ENCODE measurements around the gene FEM1B.

The FEM1B gene

DNA sequence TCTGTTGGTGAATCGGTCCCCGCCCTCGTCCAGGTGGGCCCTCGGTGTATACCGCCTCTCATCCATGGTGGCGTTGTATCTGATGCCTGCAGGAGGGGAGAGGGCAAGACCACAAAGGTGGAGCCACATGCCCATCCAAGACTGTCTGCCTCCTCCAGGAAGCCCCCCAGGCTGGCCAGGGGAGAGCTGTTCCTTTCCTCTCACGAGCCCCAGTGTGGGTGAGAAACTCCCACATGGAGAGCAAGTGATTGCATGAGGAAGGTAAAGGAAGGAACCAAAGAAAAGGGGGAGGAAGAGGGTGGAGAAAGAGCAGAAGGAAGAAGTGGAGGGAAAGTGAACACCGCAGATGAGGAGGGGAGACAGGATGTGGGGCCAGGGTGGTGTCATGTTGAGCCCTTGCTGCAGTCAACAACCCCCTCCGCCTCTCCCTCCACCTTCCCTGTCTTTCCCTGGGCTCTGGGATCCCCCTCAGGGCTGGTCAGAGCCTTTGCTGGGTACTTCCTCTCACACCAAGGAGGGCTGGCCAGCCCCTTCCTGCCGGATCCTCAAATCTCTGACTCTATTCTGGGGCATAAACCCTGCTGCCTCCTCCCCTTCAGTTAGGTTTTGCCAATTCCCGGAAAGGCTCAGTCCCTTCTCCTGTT, 49.3 kb downstream of the FEM1B start:
- DNase-seq = no peak

DNA sequence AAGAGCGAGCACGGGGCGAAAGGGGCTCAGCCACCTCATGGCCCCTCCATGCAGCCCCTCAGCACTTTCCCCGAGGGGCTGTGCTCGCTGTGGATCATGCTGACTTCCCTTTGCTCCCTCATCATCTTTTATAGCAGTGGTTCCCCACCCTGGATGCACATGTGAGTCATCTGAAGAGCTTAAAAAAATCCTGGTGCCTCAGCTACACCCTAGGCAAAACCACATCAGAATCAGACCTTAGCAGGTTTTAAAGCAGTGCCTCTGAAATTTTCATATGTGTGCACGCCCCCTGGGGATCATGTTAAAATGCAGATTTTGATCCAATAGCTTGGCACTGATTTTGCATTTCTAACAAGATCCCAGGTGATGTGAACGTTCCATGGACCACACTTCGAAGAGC, 50.9 kb downstream of the FEM1B start:
- peak; percentile 48 for DNase-seq

DNA sequence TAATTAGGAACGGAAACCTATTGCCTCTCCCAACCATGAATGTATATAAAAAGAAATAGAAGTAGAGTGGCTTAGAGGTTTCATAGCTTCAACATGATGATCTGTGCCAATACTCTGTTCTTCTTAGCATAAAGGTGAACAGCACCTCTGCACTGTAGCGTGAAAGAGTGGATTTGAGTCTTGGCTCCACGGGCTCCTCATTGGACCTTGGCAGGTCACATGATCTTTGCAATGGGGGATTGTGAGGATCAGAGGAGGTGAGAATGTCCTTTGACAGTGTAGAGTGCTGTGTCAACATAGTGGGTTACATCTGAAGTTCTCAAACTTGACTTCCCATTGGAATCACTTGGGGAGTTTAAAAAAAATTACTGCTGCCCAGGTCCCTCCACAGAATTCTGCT, 51.4 kb downstream of the FEM1B start:
- DNase-seq = no peak

DNA sequence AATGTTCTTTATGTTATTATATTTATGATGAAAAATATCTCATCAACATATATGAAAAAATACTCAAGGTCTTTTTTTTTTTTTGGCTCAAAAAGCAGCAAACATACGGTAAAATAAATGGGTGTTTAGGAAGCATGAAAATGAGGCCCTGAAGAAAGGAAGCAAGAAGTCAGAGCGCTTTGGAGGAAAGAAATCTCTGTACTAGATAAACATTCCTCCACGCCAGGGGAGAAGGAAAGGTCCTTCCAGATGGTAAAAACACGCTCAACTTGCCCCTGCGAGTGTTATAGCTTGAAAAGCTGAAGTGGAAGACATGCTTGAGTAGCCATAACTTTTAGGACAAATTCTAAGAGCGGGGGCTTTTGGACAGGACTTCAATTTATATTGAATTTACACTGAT, 52.9 kb downstream of the FEM1B start:
- no peak for DNase-seq

DNA sequence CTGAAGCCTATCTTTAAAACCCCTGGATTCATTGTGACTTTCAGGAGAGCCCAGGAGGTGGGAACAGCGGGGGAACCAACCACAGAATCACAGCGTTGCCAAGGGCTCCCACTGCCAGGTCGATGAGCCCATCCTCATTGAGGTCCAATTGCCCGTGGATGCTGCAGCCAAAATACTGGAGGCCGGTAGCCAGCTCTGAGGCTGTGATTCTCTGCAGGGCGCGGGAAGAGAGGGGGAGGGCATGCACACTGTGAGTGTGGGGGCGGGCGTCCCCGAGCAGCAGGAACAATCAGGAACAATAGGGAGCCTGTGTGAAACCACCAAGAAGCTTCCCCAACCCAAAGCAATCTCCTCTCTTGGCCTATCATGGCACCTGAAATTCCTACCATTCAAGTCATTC, 53.4 kb downstream of the FEM1B start:
- DNase-seq = no peak

DNA sequence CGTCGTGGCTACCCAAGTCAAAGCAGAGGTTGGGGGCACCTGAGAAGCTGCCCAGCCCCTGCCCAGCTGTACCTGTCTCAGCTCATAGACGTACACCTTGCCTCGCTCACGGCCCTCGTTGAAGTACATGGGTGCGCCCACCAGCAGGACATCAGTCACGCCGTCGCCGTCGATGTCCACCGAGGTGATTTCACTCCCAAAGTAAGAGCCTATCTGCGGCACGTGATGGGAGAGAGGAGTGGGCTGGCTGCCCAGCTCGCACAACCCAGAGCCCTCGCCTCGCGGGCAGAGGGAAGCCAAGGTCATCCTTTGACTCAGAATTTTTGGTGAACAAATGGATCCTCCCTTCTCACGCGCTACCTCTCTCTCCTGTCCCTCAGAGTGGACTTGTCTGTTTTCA, 54.7 kb downstream of the FEM1B start:
- DNase-seq = no peak

DNA sequence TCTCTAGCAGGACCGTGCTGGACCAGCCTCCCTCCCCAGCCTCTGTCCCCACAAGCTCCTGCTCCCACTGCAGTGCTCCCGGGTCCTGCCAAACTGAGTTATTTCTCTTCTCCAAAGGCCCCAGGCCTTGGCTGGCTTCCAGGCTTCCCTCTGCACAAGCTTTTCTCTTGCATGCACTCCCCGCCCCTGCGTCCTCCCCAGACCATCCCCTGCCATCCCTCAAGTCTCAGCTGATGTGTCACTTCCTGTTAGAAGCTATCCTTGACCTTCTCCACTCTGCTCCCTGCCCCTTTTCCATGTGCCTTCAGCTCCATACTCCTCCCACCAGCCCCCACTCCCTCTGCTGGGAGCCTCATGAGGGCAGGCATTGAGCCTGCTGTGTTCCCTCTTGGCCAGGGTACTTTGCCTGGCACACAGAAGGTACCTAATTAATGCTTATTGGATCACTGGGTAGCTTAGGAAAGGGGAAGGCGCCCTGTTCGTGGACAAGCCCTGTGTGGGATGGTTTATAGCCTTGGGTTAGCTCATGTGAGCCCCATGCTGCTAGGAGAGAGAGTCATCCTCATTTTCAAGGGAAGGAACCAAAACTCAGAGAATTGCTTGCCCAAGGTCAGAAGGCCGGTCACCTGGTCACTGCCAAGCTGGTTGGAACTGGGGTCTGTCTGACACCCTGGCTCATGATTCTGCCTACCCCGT, 56.4 kb downstream of the FEM1B start:
- DNase-seq = peak; percentile 84

DNA sequence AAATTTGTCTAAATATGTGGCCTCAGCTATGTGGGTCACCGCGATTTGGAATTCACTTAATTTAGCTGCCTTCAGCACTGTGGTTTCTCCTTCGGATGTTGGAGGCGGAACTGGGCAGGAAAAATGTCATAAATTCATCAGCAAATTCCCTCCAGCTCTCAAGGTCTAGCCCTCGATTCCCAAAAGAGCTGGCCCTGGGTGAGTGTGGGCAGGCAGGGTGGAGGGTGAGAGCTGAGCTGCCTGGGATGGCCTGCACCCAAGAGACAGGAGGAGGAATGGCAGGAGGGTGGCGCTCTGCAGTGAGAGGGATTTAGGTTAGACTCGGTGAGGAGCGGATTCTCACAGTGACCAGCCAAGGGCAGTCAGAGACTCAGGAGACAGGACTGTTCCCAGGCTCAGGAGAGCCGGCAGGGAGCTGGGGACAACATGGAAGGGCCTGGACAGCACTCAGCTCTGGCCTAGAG, 57.1 kb downstream of the FEM1B start:
- DNase-seq = peak; percentile 82

DNA sequence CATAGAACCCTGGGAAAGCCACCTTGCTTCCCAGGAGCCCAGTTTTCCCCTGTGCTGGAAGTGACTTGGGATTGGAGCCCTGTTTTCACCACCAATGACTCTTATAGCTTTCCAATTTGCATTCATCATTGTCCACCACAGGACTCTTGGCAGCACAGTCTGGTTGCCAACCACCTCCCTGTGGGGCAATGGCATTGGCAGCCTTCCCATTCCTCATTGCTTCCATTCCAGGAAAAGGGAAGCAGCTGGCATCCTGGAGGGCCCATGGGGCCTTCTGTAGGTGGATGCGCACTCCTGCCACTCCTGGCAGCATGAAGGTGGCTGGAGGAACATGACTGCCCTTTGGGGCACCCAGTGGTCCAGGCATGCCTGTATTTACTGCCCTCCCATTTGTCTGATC, 57.7 kb downstream of the FEM1B start:
- DNase-seq = peak; percentile 45

DNA sequence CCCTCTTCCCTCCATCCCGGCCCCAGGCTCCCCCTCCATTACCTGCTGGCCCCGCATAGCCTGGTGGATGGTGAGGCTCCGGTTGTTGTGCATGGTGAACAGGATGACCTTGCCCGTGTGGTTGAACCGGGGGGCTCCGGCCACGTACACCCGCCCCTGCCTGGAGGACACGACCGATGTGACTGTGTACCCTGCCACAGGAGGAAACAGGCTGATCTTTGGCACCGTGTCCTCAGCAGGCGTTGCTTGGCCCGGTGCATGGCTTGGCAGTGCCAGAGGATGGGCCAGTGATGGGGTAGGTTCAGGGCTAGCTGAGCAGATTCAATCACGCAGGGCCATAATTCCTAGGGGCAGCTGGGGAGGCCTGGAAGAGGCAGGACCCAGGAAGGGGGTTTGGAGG, 58.1 kb downstream of the FEM1B start:
- no peak for DNase-seq

DNA sequence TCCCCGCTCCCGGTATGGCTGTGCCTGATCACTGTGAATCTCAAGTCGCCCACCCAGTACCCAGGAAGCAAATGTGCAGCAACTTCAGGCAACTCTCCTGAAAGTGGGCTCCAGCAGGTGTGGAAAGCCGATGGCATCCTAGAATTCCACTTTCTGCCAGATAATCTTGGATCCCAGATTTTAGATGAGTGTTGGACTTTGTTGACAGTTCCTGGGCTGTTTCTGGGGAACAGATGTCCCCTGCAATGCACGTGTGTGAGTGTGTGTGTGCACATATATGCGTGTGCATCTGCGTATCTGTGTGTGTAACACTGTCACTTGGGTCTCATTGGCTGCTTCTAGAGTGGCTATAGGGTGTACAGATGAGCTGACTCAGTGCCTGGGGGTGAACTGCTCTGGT, 59.0 kb downstream of the FEM1B start:
- DNase-seq = no peak

DNA sequence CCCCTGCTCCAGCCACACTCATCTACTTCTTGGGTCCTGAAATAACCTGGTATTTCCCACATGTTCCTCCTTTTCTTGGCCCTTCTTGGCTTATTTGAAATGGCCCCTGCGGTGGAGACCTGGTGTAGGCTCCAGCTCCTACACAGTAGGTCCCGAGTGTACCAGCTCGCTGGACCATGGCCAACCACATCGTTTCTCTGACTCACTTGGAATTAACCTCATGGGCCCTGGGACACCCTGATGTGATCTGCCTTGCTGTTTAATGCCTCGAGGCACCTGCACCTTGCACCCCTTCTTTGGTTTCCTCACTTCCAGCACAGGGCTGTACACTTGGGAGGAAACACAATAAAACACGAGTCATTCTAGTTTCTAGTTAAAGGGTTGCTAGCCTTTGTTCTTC, 60.3 kb downstream of the FEM1B start:
- DNase-seq = peak; percentile 43

DNA sequence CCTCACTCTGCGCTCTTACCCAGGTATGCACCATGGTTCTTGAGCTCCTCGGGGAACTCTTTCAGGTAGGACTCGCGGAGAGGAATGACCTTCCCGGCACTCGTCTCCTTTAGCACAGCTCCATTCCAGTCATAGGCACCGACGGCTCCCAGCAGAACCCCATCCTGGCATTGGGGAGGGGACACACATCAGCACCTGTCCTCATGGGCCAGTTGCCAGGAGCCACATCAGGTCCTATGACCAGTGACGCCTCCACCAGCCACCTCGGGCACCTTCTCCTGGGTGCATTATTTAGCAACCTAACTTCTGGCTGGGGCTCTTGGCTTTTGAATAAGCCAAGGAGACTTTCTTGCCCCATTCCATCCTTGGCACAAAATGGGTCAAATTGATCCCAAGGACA, 61.9 kb downstream of the FEM1B start:
- DNase-seq = no peak

DNA sequence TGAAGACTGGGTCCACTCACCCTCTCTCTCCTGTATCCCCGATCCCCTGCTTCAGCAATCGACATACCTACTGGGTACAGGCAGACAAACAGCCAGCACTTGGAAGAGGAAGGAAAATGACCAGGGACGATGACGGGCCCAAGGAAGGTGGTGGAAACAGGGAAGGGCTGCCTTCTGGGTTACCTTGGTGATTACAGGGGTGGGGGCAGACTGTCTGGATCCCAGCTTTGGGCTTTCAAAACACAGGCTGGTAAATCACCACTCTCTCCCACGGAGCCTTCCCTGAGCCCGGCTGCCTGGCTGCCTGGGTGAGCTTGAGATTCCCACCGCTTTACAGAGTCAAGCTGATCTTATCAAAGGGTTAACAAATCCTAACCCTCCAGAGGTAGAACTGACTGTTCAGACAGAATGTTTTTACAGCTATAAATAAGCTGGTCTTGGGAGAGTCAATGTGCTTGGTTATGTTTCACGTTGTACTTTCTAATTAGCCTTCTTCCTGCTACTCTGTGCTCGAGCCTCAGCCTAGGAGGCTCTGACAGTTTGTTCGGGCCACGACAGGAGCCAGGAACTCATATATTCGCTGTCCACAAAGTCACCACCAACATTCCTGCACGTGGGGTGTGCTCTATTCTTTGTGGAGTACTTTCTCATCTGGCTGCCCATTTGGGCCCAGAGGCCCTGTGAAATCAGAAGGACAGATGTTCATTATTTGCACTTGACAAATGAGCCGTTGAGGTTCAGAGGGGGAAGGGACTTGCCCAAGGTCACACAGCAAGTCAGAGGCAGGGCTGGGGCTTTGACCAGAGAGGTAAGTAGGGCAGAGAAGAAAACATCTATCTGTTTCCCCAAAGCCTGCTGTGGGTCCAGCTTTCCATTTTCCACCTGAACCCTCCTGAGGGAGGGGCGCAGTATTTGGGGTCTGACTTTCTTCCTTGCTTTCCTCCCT, 63.5 kb downstream of the FEM1B start:
- peak; percentile 47 for DNase-seq

DNA sequence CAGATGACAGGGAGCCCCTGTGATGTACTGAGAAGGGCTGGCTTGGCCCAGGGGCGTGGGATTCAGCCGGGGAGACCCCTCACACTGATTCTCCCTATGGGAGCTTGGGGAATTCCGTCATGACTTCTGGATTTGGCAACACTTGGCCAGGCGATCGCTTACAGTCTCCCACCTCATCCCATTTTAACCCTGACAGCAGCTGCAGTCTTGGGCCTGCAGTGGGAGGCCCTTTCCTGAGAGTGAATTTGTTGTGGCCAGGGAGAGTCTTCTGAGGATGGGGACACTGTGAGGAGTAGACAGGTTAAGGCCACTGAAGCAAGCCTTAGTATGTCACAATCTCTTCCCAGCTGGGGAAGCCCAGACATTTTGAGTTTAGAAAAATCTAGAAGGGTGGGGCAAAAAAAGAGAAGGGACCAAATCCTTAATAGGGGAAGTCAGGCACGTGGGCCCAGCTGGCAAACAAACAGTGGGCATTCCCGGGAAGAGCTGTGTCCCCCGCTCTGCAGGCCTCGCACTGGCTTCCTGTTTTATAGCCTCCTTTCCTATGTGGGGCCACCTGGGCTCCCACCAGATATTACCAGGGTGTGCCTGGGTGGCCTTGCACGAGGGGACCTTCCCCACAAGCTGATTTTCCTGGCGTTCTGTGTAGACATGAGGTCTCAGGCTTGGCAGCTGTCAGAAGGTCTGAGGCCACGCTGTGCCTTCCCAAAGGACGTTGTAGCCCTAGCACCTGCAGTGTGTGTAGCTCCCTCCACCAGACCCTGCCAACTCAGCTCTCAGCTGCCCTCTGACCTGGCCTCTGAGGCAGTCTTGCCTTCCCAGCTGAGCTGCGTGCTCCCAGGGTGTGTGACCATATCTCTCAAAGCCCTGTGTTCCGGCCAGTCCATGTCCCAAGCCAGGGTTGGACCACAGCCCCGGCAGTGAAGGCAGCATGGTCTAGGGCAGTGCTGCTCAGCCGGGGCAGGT, 64.5 kb downstream of the FEM1B start:
- DNase-seq = no peak

DNA sequence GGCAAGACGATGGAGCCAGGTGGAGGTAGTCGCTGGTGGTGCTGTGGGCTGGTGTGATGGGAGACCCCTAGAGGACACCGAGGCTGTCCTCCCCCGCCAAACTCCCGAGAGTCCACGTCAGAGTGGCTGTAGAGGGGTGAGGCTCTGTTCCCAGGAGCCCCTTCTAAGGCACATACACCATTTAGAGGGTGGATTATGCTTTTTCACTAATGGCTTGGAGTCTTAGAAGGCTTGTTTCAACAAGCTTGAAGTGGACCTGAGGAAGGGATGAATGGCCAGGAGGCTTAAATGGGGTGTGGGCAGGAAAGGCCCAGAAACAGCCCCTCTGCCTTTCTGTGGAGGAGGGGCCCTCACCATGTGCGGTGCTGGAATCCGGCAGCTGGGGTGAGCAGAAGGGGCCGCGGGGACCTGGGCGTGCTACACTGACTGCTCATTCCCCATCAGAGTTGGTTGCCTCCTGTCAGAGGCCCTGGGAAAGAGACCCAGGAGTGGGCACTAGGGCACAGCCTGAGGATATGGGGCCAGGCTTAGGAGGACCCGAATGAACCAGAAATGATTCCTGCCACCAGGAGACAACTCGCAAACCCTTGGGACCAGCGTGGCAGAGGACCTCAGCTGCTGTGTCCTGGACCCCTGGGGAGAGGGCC, 66.2 kb downstream of the FEM1B start:
- DNase-seq = no peak

DNA sequence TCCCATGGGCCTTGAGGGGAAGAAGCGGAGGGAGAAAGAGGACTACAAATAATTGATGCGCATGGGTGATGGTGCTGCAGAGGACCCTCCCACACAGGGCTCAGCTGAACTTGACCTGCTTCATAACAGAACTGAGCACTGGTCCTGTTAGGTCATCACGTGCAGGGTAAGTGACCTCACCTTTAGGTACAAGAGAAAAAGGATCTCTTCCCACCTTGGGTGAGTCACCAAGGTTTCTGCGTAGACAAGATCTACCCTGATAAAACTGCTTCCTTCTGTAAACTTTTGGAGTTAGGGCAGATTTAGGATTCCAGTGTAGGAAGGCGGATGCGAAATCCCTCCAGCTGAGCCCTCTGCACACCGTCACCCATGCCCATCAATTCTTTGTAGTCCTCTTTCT, 67.1 kb downstream of the FEM1B start:
- no peak for DNase-seq
